Left colon (tissue), 2 donors: ENCODE data around the gene TSPAN9. TPM values are rescaled to one million over a fixed set of nuclear protein-coding genes. Genes with fewer than 3 reads are reported as not detected.

Experiments
- ATAC-seq: fragments of 200-7000 bp; cut with Tn5 transposase; one replicate; pipeline ENCODE4 v1.9.1; 2020; ENCODE audit warnings: mild to moderate bottlenecking, moderate library complexity
- DNase-seq, 2 donors: peaks; one replicate each; pipeline ENCODE4 v3.0.0-alpha.2; 2020
- intact Hi-C, 2 donors: fragments of 100-400 bp; cut with DNase I in 1 of 2; cut with micrococcal nuclease in 1 of 2; formaldehyde crosslinking; loops; one replicate each; pipeline versions ENCODE4 v1.11.2 to v1.14.0; 2022; cut with DNase I, micrococcal nuclease
- total RNA-seq, 2 donors: library from RNA; stranded (reverse); fragmentation: NEBNext Ultra II Directional; extraction: Animal tissue kit (Norgen Biotek cat#: 25700); gene quantifications; one replicate each; pipeline ENCODE4 v1.2.1, GENCODE V29; 2021
- donor health status: DM: no; HTN: no; CAD: no.
- donor health status: DM: yes; HTN: yes; CAD: no.

Gene TSPAN9
- total RNA-seq, 2 donors from 2014 or later: 7.1 to 9.6 TPM

- intact Hi-C loops: no loop called here
- DNase-seq (peak in 1 of 2 donors; percentile 18), ATAC-seq (peak; percentile 33)
These were observed 236.8 kb downstream of the TSPAN9 start for GRCh38 chr12:3313675-3314663.

GRCh38 chr12:3315201-3315661 is 238.1 kb downstream of the TSPAN9 start:
- ATAC-seq: peak; percentile 31
- peak in 1 of 2 donors; percentile 19 for DNase-seq

GRCh38 chr12:3316776-3317480 is 239.7 kb downstream of the TSPAN9 start:
- DNase-seq (no peak), ATAC-seq (no peak)
- intact Hi-C loops: no loop called here

More at GRCh38 chr12:3315201-3315661, 238.1 kb downstream of the TSPAN9 start:
- intact Hi-C loops: no loop called here

- intact Hi-C loops: no loop called here
- ATAC-seq: no peak
These were observed 240.3 kb downstream of the TSPAN9 start for GRCh38 chr12:3317481-3317815.

GRCh38 chr12:3317841-3318501 is 240.8 kb downstream of the TSPAN9 start:
- intact Hi-C loops: no loop called here
- DNase-seq (no peak), ATAC-seq (no peak)

More at GRCh38 chr12:3317481-3317815, 240.3 kb downstream of the TSPAN9 start:
- no peak for DNase-seq

GRCh38 chr12:3319723-3320492 is 242.7 kb downstream of the TSPAN9 start:
- no peak for ATAC-seq
- intact Hi-C loops: no loop called here
- DNase-seq: no peak

GRCh38 chr12:3320881-3321509 is 243.8 kb downstream of the TSPAN9 start:
- intact Hi-C loops: no loop called here
- ATAC-seq (no peak), DNase-seq (no peak)

GRCh38 chr12:3321881-3322280 is 244.7 kb downstream of the TSPAN9 start:
- intact Hi-C loops: no loop called here
- no peak for ATAC-seq
- no peak for DNase-seq

- DNase-seq: no peak
- intact Hi-C loops: no loop called here
- no peak for ATAC-seq
These were observed 246.0 kb downstream of the TSPAN9 start for GRCh38 chr12:3323002-3323685.

- intact Hi-C loops: no loop called here
- no peak for ATAC-seq
- no peak for DNase-seq
These were observed 248.6 kb downstream of the TSPAN9 start for GRCh38 chr12:3325736-3326135.

GRCh38 chr12:3326156-3326849 is 249.1 kb downstream of the TSPAN9 start:
- intact Hi-C loops: no loop called here
- ATAC-seq: no peak
- DNase-seq: no peak

- DNase-seq (no peak), ATAC-seq (no peak)
- intact Hi-C loops: no loop called here
These were observed 249.9 kb downstream of the TSPAN9 start for GRCh38 chr12:3326850-3327780.

GRCh38 chr12:3328081-3328480 is 250.9 kb downstream of the TSPAN9 start:
- DNase-seq (no peak), ATAC-seq (no peak)
- intact Hi-C loops: no loop called here

GRCh38 chr12:3328571-3328970 is 251.4 kb downstream of the TSPAN9 start:
- intact Hi-C loops: no loop called here
- DNase-seq: no peak
- ATAC-seq: no peak

- ATAC-seq (no peak), DNase-seq (no peak)
- intact Hi-C loops: no loop called here
These were observed 252.2 kb downstream of the TSPAN9 start for GRCh38 chr12:3329361-3329760.

GRCh38 chr12:3330976-3331510 is 253.9 kb downstream of the TSPAN9 start:
- intact Hi-C loops: no loop called here
- ATAC-seq (no peak), DNase-seq (no peak)
